Aorta (tissue), 5 donors: Measurements from ENCODE around the gene HYAL4. TPM values are rescaled to one million over a fixed set of nuclear protein-coding genes. Genes with fewer than 3 reads are reported as not detected.

ENCODE experiments used
- ATAC-seq: fragments of 200-7000 bp; cut with Tn5 transposase; one replicate; pipeline ENCODE4 v1.9.1; 2022; ENCODE audit warnings: moderate library complexity; ENCODE audit not compliant: low FRiP score
- DNase-seq, 2 donors: peaks; one replicate each; pipeline ENCODE4 v3.0.0-alpha.2; 2020
- H3K27ac ChIP-seq, 2 donors: one replicate each; pipeline ENCODE4 v1.5.1; 2013; ENCODE audit warnings: low read length in 2 of 2, mild to moderate bottlenecking in 2 of 2, moderate library complexity in 2 of 2, control low read depth in 1 of 2, inconsistent platforms in 1 of 2, low read depth in 1 of 2
- H3K27me3 ChIP-seq, 2 donors: one replicate each; pipeline ENCODE4 v1.6.1; 2013; ENCODE audit warnings: control low read depth in 1 of 2, low read length in 1 of 2, mild to moderate bottlenecking in 1 of 2, moderate library complexity in 1 of 2; ENCODE audit not compliant: insufficient read depth in 2 of 2, control insufficient read depth in 1 of 2
- H3K36me3 ChIP-seq, 2 donors: one replicate each; pipeline ENCODE4 v1.6.1; 2013; ENCODE audit warnings: control low read depth in 1 of 2, low read length in 1 of 2, mild to moderate bottlenecking in 1 of 2; ENCODE audit not compliant: insufficient read depth in 2 of 2, control insufficient read depth in 1 of 2
- H3K4me1 ChIP-seq, 2 donors: one replicate each; pipeline ENCODE4 v1.6.1; 2013; ENCODE audit warnings: low read length in 2 of 2, control low read depth in 1 of 2, mild to moderate bottlenecking in 1 of 2, moderate library complexity in 1 of 2; ENCODE audit not compliant: insufficient read depth in 2 of 2, control insufficient read depth in 1 of 2
- H3K4me3 ChIP-seq, 2 donors: one replicate each; pipeline ENCODE4 v1.5.1; 2013; ENCODE audit warnings: low read length in 2 of 2, control low read depth in 1 of 2, mild to moderate bottlenecking in 1 of 2
- H3K9me3 ChIP-seq: one replicate; pipeline ENCODE4 v1.6.1; 2013; ENCODE audit warnings: mild to moderate bottlenecking, low read length; ENCODE audit not compliant: control insufficient read depth
- WGBS, 2 donors: extraction: QIAGEN DNeasy Blood & Tissue Kit; methylation state at CpG; one replicate each; pipeline ENCODE4 v1.1.7; 2013; 5-methylcytosine and 5-hydroxymethylcytosine counted together
- intact Hi-C, 2 donors: fragments of 100-400 bp; cut with DNase I; formaldehyde crosslinking; loops; one replicate each; pipeline versions ENCODE4 v1.14.2 to v1.15.0; 2022
- long read RNA-seq, 2 donors: library from polyadenylated mRNA; unstranded; transcript quantifications; one replicate each; pipeline ENCODE4 v2.0.0, GENCODE V29; 2020 to 2021
- polyA plus RNA-seq, 2 donors: library from polyadenylated mRNA; stranded (reverse); fragments of 200-250 nt; gene quantifications; one replicate each; pipeline ENCODE4 v1.2.3, GENCODE V29; 2013
- total RNA-seq, 2 donors: library from RNA; stranded (reverse); fragmentation: NEBNext Ultra II Directional; extraction: Animal tissue kit (Norgen Biotek cat#: 25700); gene quantifications; one replicate each; pipeline ENCODE4 v1.2.1, GENCODE V29; 2021
- donor health status: healthy with polysubstance abuse.
- donor health status: Bipolar disorder and iron deficiency.
- donor health status: DM: no; HTN: no; CAD: no.
- donor health status: DM: no; HTN: no; CAD: no.
- donor health status: DM: yes; HTN: yes; CAD: no.

The HYAL4 gene, protein sequence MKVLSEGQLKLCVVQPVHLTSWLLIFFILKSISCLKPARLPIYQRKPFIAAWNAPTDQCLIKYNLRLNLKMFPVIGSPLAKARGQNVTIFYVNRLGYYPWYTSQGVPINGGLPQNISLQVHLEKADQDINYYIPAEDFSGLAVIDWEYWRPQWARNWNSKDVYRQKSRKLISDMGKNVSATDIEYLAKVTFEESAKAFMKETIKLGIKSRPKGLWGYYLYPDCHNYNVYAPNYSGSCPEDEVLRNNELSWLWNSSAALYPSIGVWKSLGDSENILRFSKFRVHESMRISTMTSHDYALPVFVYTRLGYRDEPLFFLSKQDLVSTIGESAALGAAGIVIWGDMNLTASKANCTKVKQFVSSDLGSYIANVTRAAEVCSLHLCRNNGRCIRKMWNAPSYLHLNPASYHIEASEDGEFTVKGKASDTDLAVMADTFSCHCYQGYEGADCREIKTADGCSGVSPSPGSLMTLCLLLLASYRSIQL
- total RNA-seq (not detected), polyA plus RNA-seq (not detected)
- long read RNA-seq, donor 1 = 0 reads
- long read RNA-seq, donor 2 = 0 reads

- H3K9me3 ChIP-seq = no peaks in the 10 kb centered on the region
- H3K4me3 ChIP-seq = no peak within 1 kb of the TSS
- H3K27me3 ChIP-seq = no peaks in the 10 kb centered on the region
- intact Hi-C loops = no loop called here
- 84 to 85% methylated on average over 11 of the region's 11 CpGs for WGBS, 2 donors
- DNase-seq (no peak), ATAC-seq (no peak)
- no peaks in the 10 kb centered on the region for H3K36me3 ChIP-seq
- no peaks in the 10 kb centered on the region for H3K4me1 ChIP-seq
- no peak within 1 kb of the TSS for H3K27ac ChIP-seq
Observed at GRCh38 chr7:123844712-123845219, at the start of gene HYAL4. TSS of gene HYAL4 (plus strand) at chr7:123845169. CDS start at chr7:123868274, 23,105 bp downstream.

DNA sequence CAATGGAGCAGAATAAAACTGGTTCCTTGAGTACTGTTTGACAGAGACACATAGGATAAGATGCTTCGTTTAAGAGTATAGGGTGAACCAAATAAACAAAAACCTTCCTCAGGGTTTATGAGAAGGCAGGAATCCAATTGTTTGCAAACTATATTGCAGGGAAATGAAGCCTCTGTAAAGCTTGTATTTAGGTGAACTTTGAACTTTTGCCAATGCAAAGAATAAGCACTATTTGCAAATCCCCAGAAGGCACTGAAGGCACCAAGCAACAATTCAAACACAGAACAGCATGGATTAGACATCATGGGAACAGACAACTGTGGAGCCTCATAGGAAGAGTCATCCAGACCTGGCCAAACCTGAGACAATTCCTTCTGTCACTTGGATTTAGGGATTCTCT, 49.1 kb upstream of the HYAL4 start:
- intact Hi-C loops = loop anchor here in 1 of 2 donors (5.0 to 10.0 kb wide), 2 partner anchors 71 to 989 kb away; no protein-coding TSS in a partner anchor
- H3K27me3 ChIP-seq = no peaks in the 10 kb centered on the region
- H3K9me3 ChIP-seq = no peaks in the 10 kb centered on the region
- H3K4me3 ChIP-seq = no peak overlapping the region
- ATAC-seq (no peak), DNase-seq (no peak)
- no peaks in the 10 kb centered on the region for H3K36me3 ChIP-seq
- H3K27ac ChIP-seq = no peak overlapping the region
- 89 to 90% methylated on average over 1 of the region's 1 CpG for WGBS, 2 donors
- peaks cover 0 to 3% of the 10 kb centered on the region in 2 donors for H3K4me1 ChIP-seq

- DNase-seq (no peak), ATAC-seq (no peak)
- peaks cover 0 to 3% of the 10 kb centered on the region in 2 donors for H3K4me1 ChIP-seq
- WGBS, 2 donors = 86 to 94% methylated on average over 1 of the region's 1 CpG
- no peaks in the 10 kb centered on the region for H3K36me3 ChIP-seq
- intact Hi-C loops = loop anchor here in 1 of 2 donors (5.0 to 10.0 kb wide), 2 partner anchors 71 to 988 kb away; no protein-coding TSS in a partner anchor
- H3K4me3 ChIP-seq = no peak overlapping the region
- H3K27ac ChIP-seq = no peak overlapping the region
- H3K27me3 ChIP-seq = no peaks in the 10 kb centered on the region
- no peaks in the 10 kb centered on the region for H3K9me3 ChIP-seq
Observed at GRCh38 chr7:123796568-123796967, 48.4 kb upstream of the HYAL4 start.

- no peak for ATAC-seq
- intact Hi-C loops = loop anchor here (1.0 to 10.0 kb wide), 3 partner anchors 68 to 987 kb away; no protein-coding TSS in a partner anchor
- 44% methylated on average over 2 of the region's 2 CpGs for WGBS, 2 donors
Observed at GRCh38 chr7:123797673-123798531, 47.1 kb upstream of the HYAL4 start.

GRCh38 chr7:123798532-123799188, 46.3 kb upstream of the HYAL4 start:
- Histone ChIP-seq H3K27me3 (no peaks in the 10 kb centered on the region), H3K27ac (no peak overlapping the region), H3K36me3 (no peaks in the 10 kb centered on the region), H3K4me1 (peaks cover 0 to 3% of the 10 kb centered on the region in 2 donors), H3K4me3 (no peak overlapping the region), H3K9me3 (no peaks in the 10 kb centered on the region)
- ATAC-seq (no peak), DNase-seq (no peak)
- WGBS, 2 donors = 71 to 79% methylated on average over 6 of the region's 6 CpGs
- intact Hi-C loops = loop anchor here (1.0 to 10.0 kb wide), 3 partner anchors 68 to 986 kb away; no protein-coding TSS in a partner anchor

More at GRCh38 chr7:123797673-123798531, 47.1 kb upstream of the HYAL4 start:
- no peak for DNase-seq
- Histone ChIP-seq H3K27ac (no peak overlapping the region), H3K4me3 (no peak overlapping the region), H3K4me1 (peaks cover 0 to 3% of the 10 kb centered on the region in 2 donors), H3K27me3 (no peaks in the 10 kb centered on the region), H3K9me3 (no peaks in the 10 kb centered on the region), H3K36me3 (no peaks in the 10 kb centered on the region)

DNA sequence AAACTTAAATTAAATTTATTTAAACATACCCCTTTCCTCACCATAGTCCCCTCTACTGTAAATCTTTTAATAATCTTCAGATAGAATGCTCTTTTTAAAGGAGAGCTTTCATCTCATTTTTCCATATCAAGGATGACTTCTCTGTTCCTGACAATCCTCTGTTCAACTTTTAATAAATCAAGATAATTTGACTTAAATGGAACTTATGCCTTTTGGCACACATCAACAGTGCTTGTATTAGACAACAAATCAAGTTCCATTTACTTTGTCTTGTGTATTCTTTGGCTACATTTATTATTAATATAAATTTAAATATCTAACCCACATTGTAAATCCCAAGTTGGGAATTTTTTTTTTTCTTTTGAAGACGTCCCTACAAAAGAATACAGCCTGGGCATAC, 42.7 kb upstream of the HYAL4 start:
- Histone ChIP-seq H3K9me3 (no peaks in the 10 kb centered on the region), H3K27me3 (no peaks in the 10 kb centered on the region), H3K4me1 (peaks cover 0 to 3% of the 10 kb centered on the region in 2 donors), H3K4me3 (no peak overlapping the region), H3K36me3 (no peaks in the 10 kb centered on the region), H3K27ac (no peak overlapping the region)
- DNase-seq (no peak), ATAC-seq (no peak)
- WGBS, 2 donors = 52 to 65% methylated on average over 1 of the region's 1 CpG
- intact Hi-C loops = no loop called here

- intact Hi-C loops = no loop called here
- Histone ChIP-seq H3K27me3 (no peaks in the 10 kb centered on the region), H3K9me3 (no peaks in the 10 kb centered on the region), H3K27ac (no peak overlapping the region), H3K4me1 (no peaks in the 10 kb centered on the region), H3K4me3 (no peak overlapping the region), H3K36me3 (no peaks in the 10 kb centered on the region)
- no peak for DNase-seq
- ATAC-seq = no peak
Observed at GRCh38 chr7:123805287-123805686, 39.7 kb upstream of the HYAL4 start.

DNA sequence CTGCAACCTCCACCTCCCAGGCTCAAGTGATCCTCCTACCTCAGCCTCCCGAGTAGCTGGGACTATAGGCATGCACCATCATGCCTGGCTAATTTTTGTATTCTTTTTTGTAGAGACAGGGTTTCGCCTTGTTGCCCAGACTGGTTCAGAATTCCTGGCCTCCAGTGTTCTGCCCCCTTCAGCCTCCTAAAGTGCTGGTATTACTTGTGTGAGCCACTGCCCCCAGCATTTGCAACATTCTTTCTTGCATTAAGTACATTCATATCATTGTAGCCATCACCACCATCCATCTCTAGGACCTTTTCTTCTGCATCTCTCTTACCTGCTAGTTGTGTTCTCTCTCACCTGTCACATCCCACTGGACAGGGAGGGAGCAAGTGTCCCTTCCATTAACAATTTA, 35.5 kb upstream of the HYAL4 start:
- intact Hi-C loops = no loop called here
- no peak overlapping the region for H3K27ac ChIP-seq
- H3K9me3 ChIP-seq = no peaks in the 10 kb centered on the region
- no peaks in the 10 kb centered on the region for H3K36me3 ChIP-seq
- no peak overlapping the region for H3K4me3 ChIP-seq
- no peak for DNase-seq
- H3K4me1 ChIP-seq = no peaks in the 10 kb centered on the region
- H3K27me3 ChIP-seq = no peaks in the 10 kb centered on the region
- ATAC-seq = no peak
- 95 to 97% methylated on average over 2 of the region's 2 CpGs for WGBS, 2 donors
